ENCODE results near the gene SLC25A53. TPM values are rescaled to one million over a fixed set of nuclear protein-coding genes. Genes with fewer than 3 reads are reported as not detected.

SLC25A53 gene
- total and polyA plus RNA-seq, 3 experiments from 2014 or later, result 6.8 to 9.5 (median 8.5) TPM

GRCh38 chrX:104151037-104151436 lies 5.8 kb downstream of the SLC25A53 start:
- no peak overlapping the region for H3K4me3 ChIP-seq (ENCODE audit: low read length)
- Mint-ChIP-seq H3K4me3 (no peak overlapping the region), H3K4me1 (peaks cover 9 to 23% (median 10%) of the 10 kb centered on the region in 3 donors), H3K36me3 (peaks cover 0 to 8% (median 0%) of the 10 kb centered on the region in 3 donors), H3K27me3 (peaks cover 0 to 3% of the 10 kb centered on the region in 2 donors), H3K9me3 (no peaks in the 10 kb centered on the region), H3K27ac (no peak overlapping the region)
- POLR2A ChIA-PET, result no interaction called here
- H3K4me1 ChIP-seq (ENCODE audit: insufficient read depth, low read length), result peaks cover 4% of the 10 kb centered on the region
- H3K27ac ChIP-seq (ENCODE audit: low read depth, low read length), result no peak overlapping the region
- H3K36me3 ChIP-seq (ENCODE audit: insufficient read depth, low read length), result no peaks in the 10 kb centered on the region
- DNase-seq, result no peak
- no peaks in the 10 kb centered on the region for H3K27me3 ChIP-seq (ENCODE audit: insufficient read depth, low read length, poor library complexity, severe bottlenecking)
- no peaks in the 10 kb centered on the region for H3K9me3 ChIP-seq (ENCODE audit: low read length)
- CTCF ChIA-PET, result interaction anchor here (1.2 to 1.5 kb wide), 2 partner anchors 15 to 38 kb away, joined by 4 read pairs; no protein-coding TSS in a partner anchor

- Histone ChIP-seq H3K4me3 (ENCODE audit: low read length) (no peak overlapping the region), H3K27me3 (ENCODE audit: insufficient read depth, low read length, poor library complexity, severe bottlenecking) (no peaks in the 10 kb centered on the region), H3K27ac (ENCODE audit: low read depth, low read length) (no peak overlapping the region), H3K4me1 (ENCODE audit: insufficient read depth, low read length) (peaks cover 2% of the 10 kb centered on the region), H3K9me3 (ENCODE audit: low read length) (no peaks in the 10 kb centered on the region), H3K36me3 (ENCODE audit: insufficient read depth, low read length) (no peaks in the 10 kb centered on the region)
- Mint-ChIP-seq H3K27ac (peak overlapping the region in 1 of 8 donors; percentile 51), H3K27me3 (peaks cover 0 to 3% of the 10 kb centered on the region in 2 donors), H3K4me3 (no peak overlapping the region), H3K36me3 (peaks cover 0 to 14% (median 0%) of the 10 kb centered on the region in 3 donors), H3K4me1 (peaks cover 14 to 42% (median 39%) of the 10 kb centered on the region in 3 donors), H3K9me3 (no peaks in the 10 kb centered on the region)
- ChIA-PET CTCF (no interaction called here), POLR2A (no interaction called here)
- no peak for DNase-seq
Measured at GRCh38 chrX:104141087-104141760, 15.6 kb downstream of the SLC25A53 start.

DNA sequence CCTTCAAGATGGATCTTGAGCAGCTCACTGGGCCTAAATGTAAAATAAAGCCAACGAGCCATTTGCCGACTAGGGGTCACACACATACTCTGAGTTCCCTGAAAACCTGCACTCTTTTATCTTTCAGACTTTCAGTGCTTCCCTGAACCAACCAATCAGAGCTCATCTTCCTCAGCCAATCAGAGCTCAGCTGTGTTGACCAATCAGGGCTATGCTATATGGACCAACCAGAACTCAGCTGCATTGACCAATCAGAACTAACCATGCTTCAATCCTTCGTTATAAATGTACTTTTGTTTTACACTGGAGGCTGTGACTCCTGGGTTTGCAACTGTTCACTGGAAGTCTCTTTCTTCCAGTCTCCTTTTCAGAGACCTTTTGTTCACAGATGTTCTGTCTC lies 19.3 kb downstream of the SLC25A53 start:
- POLR2A ChIA-PET, result no interaction called here

DNA sequence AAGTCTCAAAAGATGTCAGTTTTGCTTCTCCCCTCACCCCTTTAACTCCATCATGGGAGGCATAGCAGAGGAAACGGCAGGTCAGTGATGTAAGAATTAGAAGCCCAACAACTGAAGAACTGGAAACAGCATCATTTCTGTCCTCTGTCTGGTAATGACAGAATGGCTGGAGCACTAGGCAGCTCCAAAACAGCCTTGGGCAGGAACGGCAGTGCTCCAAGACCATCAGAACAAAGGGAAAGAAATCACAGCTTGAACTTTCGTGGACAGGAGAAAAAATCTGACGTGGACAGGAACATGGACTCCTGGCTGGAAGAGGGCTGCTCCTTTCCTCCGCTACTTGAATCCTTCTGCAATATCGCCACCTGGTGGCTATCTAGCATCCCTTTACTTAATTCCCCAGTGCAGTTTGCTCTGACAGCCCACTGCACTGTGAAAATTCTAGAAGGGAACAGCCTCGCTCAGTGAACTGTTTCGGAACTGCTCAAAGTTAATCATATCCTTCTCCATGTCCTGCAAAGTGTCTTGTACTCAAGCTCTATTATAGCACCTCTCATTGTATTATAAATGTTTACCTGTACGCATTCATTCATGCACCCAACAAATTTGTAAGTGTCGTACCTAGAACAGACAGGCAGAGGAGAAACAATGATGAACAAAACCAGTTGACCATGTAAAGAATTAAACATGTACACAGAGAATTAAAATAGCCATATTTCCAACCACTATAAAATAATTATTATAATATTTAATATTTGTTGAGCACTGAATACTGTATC lies 20.4 kb downstream of the SLC25A53 start:
- Histone ChIP-seq H3K27me3 (ENCODE audit: insufficient read depth, low read length, poor library complexity, severe bottlenecking) (no peaks in the 10 kb centered on the region), H3K4me3 (ENCODE audit: low read length) (no peak overlapping the region), H3K4me1 (ENCODE audit: insufficient read depth, low read length) (peaks cover 13% of the 10 kb centered on the region), H3K9me3 (ENCODE audit: low read length) (no peaks in the 10 kb centered on the region), H3K36me3 (ENCODE audit: insufficient read depth, low read length) (no peaks in the 10 kb centered on the region), H3K27ac (ENCODE audit: low read depth, low read length) (no peak overlapping the region)
- ChIA-PET POLR2A (no interaction called here), CTCF (interaction anchor here (0.8 to 2.2 kb wide), 8 partner anchors 11 to 292 kb away, joined by 3 to 14 read pairs (median 4); partner anchors contain the start of gene SLC25A53)
- peak; percentile 23 to 70 (median 60) for DNase-seq
- H3K27ac Mint-ChIP-seq, result peak overlapping the region in 1 of 8 donors; percentile 20
- H3K9me3 Mint-ChIP-seq, result no peaks in the 10 kb centered on the region
- peaks cover 22 to 34% (median 30%) of the 10 kb centered on the region in 3 donors for H3K4me1 Mint-ChIP-seq
- peak overlapping the region in 1 of 7 donors; percentile 14 for H3K4me3 Mint-ChIP-seq
- H3K36me3 Mint-ChIP-seq, result peaks cover 0 to 12% (median 0%) of the 10 kb centered on the region in 3 donors
- peaks cover 0 to 7% of the 10 kb centered on the region in 2 donors for H3K27me3 Mint-ChIP-seq

More for the DNA sequence above, 19.3 kb downstream of the SLC25A53 start:
- peaks cover 22 to 39% (median 34%) of the 10 kb centered on the region in 3 donors for H3K4me1 Mint-ChIP-seq
- H3K4me3 Mint-ChIP-seq, result no peak overlapping the region
- H3K36me3 ChIP-seq (ENCODE audit: insufficient read depth, low read length), result no peaks in the 10 kb centered on the region
- peak overlapping the region in 3 of 8 donors; percentile 3 to 63 (median 15) for H3K27ac Mint-ChIP-seq
- no peaks in the 10 kb centered on the region for H3K27me3 ChIP-seq (ENCODE audit: insufficient read depth, low read length, poor library complexity, severe bottlenecking)
- H3K9me3 Mint-ChIP-seq, result no peaks in the 10 kb centered on the region
- DNase-seq, result no peak
- CTCF ChIA-PET, result interaction anchor here (1.4 to 2.2 kb wide), 5 partner anchors 12 to 293 kb away, joined by 3 to 14 read pairs (median 4); partner anchors contain the start of gene SLC25A53
- H3K36me3 Mint-ChIP-seq, result peaks cover 0 to 10% (median 0%) of the 10 kb centered on the region in 3 donors
- H3K9me3 ChIP-seq (ENCODE audit: low read length), result no peaks in the 10 kb centered on the region
- peaks cover 0 to 3% of the 10 kb centered on the region in 2 donors for H3K27me3 Mint-ChIP-seq
- peaks cover 13% of the 10 kb centered on the region for H3K4me1 ChIP-seq (ENCODE audit: insufficient read depth, low read length)
- H3K4me3 ChIP-seq (ENCODE audit: low read length), result no peak overlapping the region
- no peak overlapping the region for H3K27ac ChIP-seq (ENCODE audit: low read depth, low read length)

DNA sequence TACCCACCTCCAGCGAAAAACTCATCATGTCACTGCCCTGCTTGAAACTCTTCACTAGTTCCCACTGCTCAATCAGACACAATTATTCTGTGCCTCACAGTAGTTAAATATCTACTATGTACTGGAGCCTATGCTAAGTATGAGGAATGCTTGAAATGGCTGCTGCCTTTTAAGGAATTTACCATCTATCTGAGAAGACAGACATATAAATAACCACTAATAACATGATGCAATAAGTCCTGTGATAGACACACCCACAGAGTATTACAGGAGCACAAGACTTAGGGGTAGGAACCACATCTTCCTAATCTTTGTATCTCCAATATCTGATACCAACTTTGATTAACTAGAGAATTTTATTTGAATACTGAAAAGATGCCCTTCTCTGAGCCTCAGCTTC lies 21.1 kb downstream of the SLC25A53 start:
- H3K9me3 Mint-ChIP-seq, result no peaks in the 10 kb centered on the region
- H3K36me3 ChIP-seq (ENCODE audit: insufficient read depth, low read length), result no peaks in the 10 kb centered on the region
- H3K27me3 Mint-ChIP-seq, result peaks cover 0 to 7% of the 10 kb centered on the region in 2 donors
- peaks cover 22 to 34% (median 30%) of the 10 kb centered on the region in 3 donors for H3K4me1 Mint-ChIP-seq
- DNase-seq, result no peak
- H3K4me1 ChIP-seq (ENCODE audit: insufficient read depth, low read length), result peaks cover 13% of the 10 kb centered on the region
- CTCF ChIA-PET, result interaction anchor here (0.6 to 2.2 kb wide), 5 partner anchors 11 to 35 kb away, joined by 3 to 14 read pairs (median 4); no protein-coding TSS in a partner anchor
- H3K36me3 Mint-ChIP-seq, result peaks cover 0 to 18% (median 0%) of the 10 kb centered on the region in 3 donors
- peak overlapping the region in 1 of 7 donors; percentile 2 for H3K4me3 Mint-ChIP-seq
- no peaks in the 10 kb centered on the region for H3K27me3 ChIP-seq (ENCODE audit: insufficient read depth, low read length, poor library complexity, severe bottlenecking)
- H3K4me3 ChIP-seq (ENCODE audit: low read length), result no peak overlapping the region
- POLR2A ChIA-PET, result no interaction called here
- H3K27ac ChIP-seq (ENCODE audit: low read depth, low read length), result no peak overlapping the region
- H3K27ac Mint-ChIP-seq, result peak overlapping the region in 4 of 8 donors; percentile 3 to 73 (median 8)
- no peaks in the 10 kb centered on the region for H3K9me3 ChIP-seq (ENCODE audit: low read length)

- H3K27me3 ChIP-seq (ENCODE audit: insufficient read depth, low read length, poor library complexity, severe bottlenecking), result no peaks in the 10 kb centered on the region
- ChIA-PET CTCF (no interaction called here), POLR2A (no interaction called here)
- H3K27ac Mint-ChIP-seq, result peak overlapping the region in 5 of 8 donors; percentile 9 to 66 (median 15)
- H3K36me3 Mint-ChIP-seq, result peaks cover 0 to 27% (median 0%) of the 10 kb centered on the region in 3 donors
- H3K27ac ChIP-seq (ENCODE audit: low read depth, low read length), result no peak overlapping the region
- peak overlapping the region in 1 of 7 donors; percentile 16 for H3K4me3 Mint-ChIP-seq
- H3K36me3 ChIP-seq (ENCODE audit: insufficient read depth, low read length), result no peaks in the 10 kb centered on the region
- H3K4me3 ChIP-seq (ENCODE audit: low read length), result no peak overlapping the region
- H3K4me1 ChIP-seq (ENCODE audit: insufficient read depth, low read length), result peaks cover 13% of the 10 kb centered on the region
- H3K9me3 ChIP-seq (ENCODE audit: low read length), result no peaks in the 10 kb centered on the region
- no peak for DNase-seq
- H3K9me3 Mint-ChIP-seq, result no peaks in the 10 kb centered on the region
- H3K27me3 Mint-ChIP-seq, result peaks cover 0 to 7% of the 10 kb centered on the region in 2 donors
- H3K4me1 Mint-ChIP-seq, result peaks cover 22 to 34% (median 30%) of the 10 kb centered on the region in 3 donors
Measured at GRCh38 chrX:104134583-104135261, 22.1 kb downstream of the SLC25A53 start.

- Histone ChIP-seq H3K27ac (ENCODE audit: low read depth, low read length) (no peak overlapping the region), H3K27me3 (ENCODE audit: insufficient read depth, low read length, poor library complexity, severe bottlenecking) (no peaks in the 10 kb centered on the region), H3K9me3 (ENCODE audit: low read length) (no peaks in the 10 kb centered on the region), H3K36me3 (ENCODE audit: insufficient read depth, low read length) (no peaks in the 10 kb centered on the region), H3K4me1 (ENCODE audit: insufficient read depth, low read length) (peaks cover 10% of the 10 kb centered on the region), H3K4me3 (ENCODE audit: low read length) (no peak overlapping the region)
- ChIA-PET CTCF (no interaction called here), POLR2A (no interaction called here)
- Mint-ChIP-seq H3K27me3 (peaks cover 0 to 10% of the 10 kb centered on the region in 2 donors), H3K36me3 (peaks cover 0 to 39% (median 0%) of the 10 kb centered on the region in 3 donors), H3K9me3 (no peaks in the 10 kb centered on the region), H3K4me1 (peaks cover 16 to 22% (median 17%) of the 10 kb centered on the region in 3 donors), H3K27ac (peak overlapping the region in 1 of 8 donors; percentile 38), H3K4me3 (no peak overlapping the region)
- no peak for DNase-seq
Measured at GRCh38 chrX:104130808-104131207, 26.0 kb downstream of the SLC25A53 start.

Measured in CD8-positive, alpha-beta memory T cell (primary cell).